Measurements from ENCODE around the gene MAOA.

Gene MAOA

GRCh38 chrX:43702660-43703059 lies 46.6 kb downstream of the MAOA start:
- Histone ChIP-seq H3K27me3 (ENCODE audit: control insufficient read depth in 1 of 2, insufficient read depth in 1 of 2, low read length in 2 of 2) (peaks cover 0 to 14% of the 10 kb centered on the region in 2 experiments), H4K8ac (ENCODE audit: low read length) (no peak overlapping the region), H3K18ac (ENCODE audit: low read depth in 1 of 2, low read length in 2 of 2) (no peak overlapping the region), H3K9me3 (ENCODE audit: control insufficient read depth, low read length) (no peaks in the 10 kb centered on the region), H3K79me1 (replicated peaks; ENCODE audit: low read length, poor library complexity, severe bottlenecking) (no peaks in the 10 kb centered on the region), H2BK5ac (ENCODE audit: low read depth, low read length, poor library complexity, severe bottlenecking) (no peak overlapping the region), H2AFZ (ENCODE audit: low read depth, low read length) (no peak overlapping the region), H2BK120ac (ENCODE audit: low read depth, low read length) (no peak overlapping the region), H3K4me3 (ENCODE audit: insufficient read depth in 1 of 2, low read depth in 1 of 2, low read length in 2 of 2) (no peak overlapping the region), H3K4me2 (ENCODE audit: low read length, poor library complexity, severe bottlenecking) (no peak overlapping the region), H3K36me3 (ENCODE audit: control insufficient read depth in 1 of 2, insufficient read depth in 2 of 2, low read depth in 1 of 2, low read length in 2 of 2) (no peaks in the 10 kb centered on the region), H3K27ac (ENCODE audit: low read length, poor library complexity, severe bottlenecking) (peak overlapping the region; percentile 60), H2BK15ac (ENCODE audit: low read depth, poor library complexity, severe bottlenecking) (no peak overlapping the region), H3K14ac (ENCODE audit: low read length in 2 of 2) (no peak overlapping the region), H3K9ac (ENCODE audit: low read length) (no peak overlapping the region), H3K23ac (ENCODE audit: low read length in 2 of 2) (no peak overlapping the region), H4K91ac (ENCODE audit: low read length) (no peak overlapping the region), H3K4me1 (ENCODE audit: control insufficient read depth, insufficient read depth, low read depth, low read length) (peaks cover 2% of the 10 kb centered on the region), H2AK5ac (ENCODE audit: low read length, severe bottlenecking) (no peak overlapping the region), H2BK12ac (ENCODE audit: low read length in 2 of 2) (no peak overlapping the region), H3K4ac (ENCODE audit: low read depth in 1 of 2, low read length in 2 of 2) (no peak overlapping the region)
- WGBS, result 82% methylated on average over 1 of the region's 2 CpGs
- no peak for DNase-seq

DNA sequence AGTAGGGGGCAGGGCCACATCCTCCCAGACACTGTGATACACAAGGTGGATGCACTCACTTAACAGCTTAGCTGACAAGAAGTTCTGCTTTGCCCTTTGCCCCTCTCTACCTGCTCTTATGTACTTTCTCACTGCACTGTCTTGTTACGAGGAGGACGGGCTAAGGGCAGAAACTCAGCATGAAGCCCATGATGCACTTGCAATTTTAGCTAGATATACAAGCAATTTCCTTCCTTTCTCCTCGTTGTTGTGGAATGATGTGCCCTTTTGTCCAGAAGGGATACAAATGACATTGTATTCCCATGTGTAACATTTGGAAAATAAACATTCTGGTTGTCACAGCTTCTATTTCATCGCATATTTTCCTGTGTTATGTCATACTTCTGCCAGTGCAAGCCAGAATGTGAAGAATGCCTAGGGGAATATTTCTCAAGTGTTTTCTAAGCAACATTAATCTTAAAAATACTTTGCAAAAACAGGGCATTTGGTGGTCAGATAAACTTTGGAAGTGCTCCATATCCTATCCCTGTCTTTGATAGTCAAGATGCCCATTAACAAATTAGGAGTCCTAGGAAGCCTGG lies 47.2 kb downstream of the MAOA start:
- Histone ChIP-seq H3K27me3 (ENCODE audit: control insufficient read depth in 1 of 2, insufficient read depth in 1 of 2, low read length in 2 of 2) (peaks cover 0 to 14% of the 10 kb centered on the region in 2 experiments), H3K4me2 (ENCODE audit: low read length, poor library complexity, severe bottlenecking) (no peak overlapping the region), H3K27ac (ENCODE audit: low read length, poor library complexity, severe bottlenecking) (peak overlapping the region; percentile 60), H3K9me3 (ENCODE audit: control insufficient read depth, low read length) (no peaks in the 10 kb centered on the region), H2AFZ (ENCODE audit: low read depth, low read length) (no peak overlapping the region), H3K36me3 (ENCODE audit: control insufficient read depth in 1 of 2, insufficient read depth in 2 of 2, low read depth in 1 of 2, low read length in 2 of 2) (no peaks in the 10 kb centered on the region), H2BK12ac (ENCODE audit: low read length in 2 of 2) (peak overlapping the region in 1 of 2 experiments; percentile 78), H3K18ac (ENCODE audit: low read depth in 1 of 2, low read length in 2 of 2) (peak overlapping the region in 1 of 2 experiments; percentile 18), H4K91ac (ENCODE audit: low read length) (no peak overlapping the region), H2BK15ac (ENCODE audit: low read depth, poor library complexity, severe bottlenecking) (peak overlapping the region; percentile 7), H2BK5ac (ENCODE audit: low read depth, low read length, poor library complexity, severe bottlenecking) (no peak overlapping the region), H3K4me3 (ENCODE audit: insufficient read depth in 1 of 2, low read depth in 1 of 2, low read length in 2 of 2) (no peak overlapping the region), H3K23ac (ENCODE audit: low read length in 2 of 2) (no peak overlapping the region), H2BK120ac (ENCODE audit: low read depth, low read length) (no peak overlapping the region), H4K8ac (ENCODE audit: low read length) (no peak overlapping the region), H3K4me1 (ENCODE audit: control insufficient read depth, insufficient read depth, low read depth, low read length) (peaks cover 2% of the 10 kb centered on the region), H3K14ac (ENCODE audit: low read length in 2 of 2) (no peak overlapping the region), H2AK5ac (ENCODE audit: low read length, severe bottlenecking) (no peak overlapping the region), H3K79me1 (replicated peaks; ENCODE audit: low read length, poor library complexity, severe bottlenecking) (no peaks in the 10 kb centered on the region), H3K4ac (ENCODE audit: low read depth in 1 of 2, low read length in 2 of 2) (no peak overlapping the region), H3K9ac (ENCODE audit: low read length) (no peak overlapping the region)
- peak; percentile 58 for DNase-seq
- no CpG with 5 or more reads among the region's 4 CpGs for WGBS

- 94% methylated on average over 2 of the region's 2 CpGs for WGBS
- Histone ChIP-seq H3K14ac (ENCODE audit: low read length in 2 of 2) (no peak overlapping the region), H3K36me3 (ENCODE audit: control insufficient read depth in 1 of 2, insufficient read depth in 2 of 2, low read depth in 1 of 2, low read length in 2 of 2) (no peaks in the 10 kb centered on the region), H3K4ac (ENCODE audit: low read depth in 1 of 2, low read length in 2 of 2) (peak overlapping the region in 1 of 2 experiments; percentile 37), H3K9me3 (ENCODE audit: control insufficient read depth, low read length) (no peaks in the 10 kb centered on the region), H3K4me3 (ENCODE audit: insufficient read depth in 1 of 2, low read depth in 1 of 2, low read length in 2 of 2) (no peak overlapping the region), H4K91ac (ENCODE audit: low read length) (no peak overlapping the region), H2BK15ac (ENCODE audit: low read depth, poor library complexity, severe bottlenecking) (no peak overlapping the region), H3K4me2 (ENCODE audit: low read length, poor library complexity, severe bottlenecking) (no peak overlapping the region), H3K23ac (ENCODE audit: low read length in 2 of 2) (no peak overlapping the region), H3K4me1 (ENCODE audit: control insufficient read depth, insufficient read depth, low read depth, low read length) (no peaks in the 10 kb centered on the region), H2BK5ac (ENCODE audit: low read depth, low read length, poor library complexity, severe bottlenecking) (no peak overlapping the region), H2AFZ (ENCODE audit: low read depth, low read length) (no peak overlapping the region), H3K27ac (ENCODE audit: low read length, poor library complexity, severe bottlenecking) (no peak overlapping the region), H3K27me3 (ENCODE audit: control insufficient read depth in 1 of 2, insufficient read depth in 1 of 2, low read length in 2 of 2) (peaks cover 0 to 3% of the 10 kb centered on the region in 2 experiments), H3K18ac (ENCODE audit: low read depth in 1 of 2, low read length in 2 of 2) (peak overlapping the region in 1 of 2 experiments; percentile 21), H3K79me1 (replicated peaks; ENCODE audit: low read length, poor library complexity, severe bottlenecking) (no peaks in the 10 kb centered on the region), H2AK5ac (ENCODE audit: low read length, severe bottlenecking) (no peak overlapping the region), H3K9ac (ENCODE audit: low read length) (no peak overlapping the region), H2BK12ac (ENCODE audit: low read length in 2 of 2) (peak overlapping the region in 1 of 2 experiments; percentile 63), H2BK120ac (ENCODE audit: low read depth, low read length) (no peak overlapping the region), H4K8ac (ENCODE audit: low read length) (no peak overlapping the region)
- no peak for DNase-seq
These were observed 50.8 kb downstream of the MAOA start for GRCh38 chrX:43706786-43707370.

DNA sequence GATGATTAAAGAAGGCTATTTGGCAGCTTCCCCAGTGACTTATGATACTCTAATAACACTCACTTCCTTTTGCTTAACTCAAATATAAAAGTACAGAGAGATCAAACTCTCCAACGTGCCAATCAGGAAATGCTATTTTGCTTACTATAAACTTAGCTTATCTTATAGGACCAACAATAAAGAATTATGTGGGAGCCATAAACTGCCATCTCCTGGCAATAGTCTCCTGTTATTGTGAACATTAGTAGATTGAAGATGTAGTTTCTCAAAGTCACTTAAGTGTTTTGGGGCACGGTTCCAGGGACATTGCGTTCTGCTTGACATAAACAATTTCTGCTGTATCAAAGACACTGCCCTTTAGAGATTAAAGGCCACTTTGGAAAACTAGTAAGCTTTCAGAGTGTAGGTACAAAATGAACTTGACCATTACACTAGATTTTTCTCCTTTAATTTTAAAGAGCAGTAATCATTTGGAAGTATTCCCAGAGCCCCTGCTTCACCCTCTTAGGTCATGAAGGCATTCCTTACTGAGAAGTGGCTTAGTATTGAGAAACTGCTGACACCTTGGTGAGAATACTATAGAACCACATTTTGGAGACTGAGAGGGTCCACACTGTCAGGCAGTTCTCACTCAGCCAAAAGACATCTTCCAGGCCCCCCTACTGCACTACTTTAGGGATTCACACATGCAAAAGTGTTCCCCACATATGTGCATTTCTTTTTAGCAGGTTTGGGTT lies 51.9 kb downstream of the MAOA start:
- no peak overlapping the region for H2BK15ac ChIP-seq (ENCODE audit: low read depth, poor library complexity, severe bottlenecking)
- DNase-seq, result peak; percentile 62

More for the DNA sequence above, 51.9 kb downstream of the MAOA start:
- H2AFZ ChIP-seq (ENCODE audit: low read depth, low read length), result no peak overlapping the region
- peaks cover 0 to under 1% of the 10 kb centered on the region in 2 experiments for H3K27me3 ChIP-seq (ENCODE audit: control insufficient read depth in 1 of 2, insufficient read depth in 1 of 2, low read length in 2 of 2)
- H3K4me2 ChIP-seq (ENCODE audit: low read length, poor library complexity, severe bottlenecking), result no peak overlapping the region
- 6% methylated on average over 2 of the region's 3 CpGs for WGBS
- H4K91ac ChIP-seq (ENCODE audit: low read length), result no peak overlapping the region
- H3K9me3 ChIP-seq (ENCODE audit: control insufficient read depth, low read length), result no peaks in the 10 kb centered on the region
- H3K4me3 ChIP-seq (ENCODE audit: insufficient read depth in 1 of 2, low read depth in 1 of 2, low read length in 2 of 2), result no peak overlapping the region
- H3K4ac ChIP-seq (ENCODE audit: low read depth in 1 of 2, low read length in 2 of 2), result no peak overlapping the region
- H3K14ac ChIP-seq (ENCODE audit: low read length in 2 of 2), result no peak overlapping the region
- H3K4me1 ChIP-seq (ENCODE audit: control insufficient read depth, insufficient read depth, low read depth, low read length), result no peaks in the 10 kb centered on the region
- no peak overlapping the region for H2BK12ac ChIP-seq (ENCODE audit: low read length in 2 of 2)
- peak overlapping the region; percentile 5 for H3K9ac ChIP-seq (ENCODE audit: low read length)
- H3K18ac ChIP-seq (ENCODE audit: low read depth in 1 of 2, low read length in 2 of 2), result no peak overlapping the region
- H4K8ac ChIP-seq (ENCODE audit: low read length), result no peak overlapping the region
- no peak overlapping the region for H3K27ac ChIP-seq (ENCODE audit: low read length, poor library complexity, severe bottlenecking)
- H3K36me3 ChIP-seq (ENCODE audit: control insufficient read depth in 1 of 2, insufficient read depth in 2 of 2, low read depth in 1 of 2, low read length in 2 of 2), result no peaks in the 10 kb centered on the region
- no peaks in the 10 kb centered on the region for H3K79me1 ChIP-seq (replicated peaks; ENCODE audit: low read length, poor library complexity, severe bottlenecking)
- no peak overlapping the region for H2BK5ac ChIP-seq (ENCODE audit: low read depth, low read length, poor library complexity, severe bottlenecking)
- no peak overlapping the region for H2AK5ac ChIP-seq (ENCODE audit: low read length, severe bottlenecking)
- H3K23ac ChIP-seq (ENCODE audit: low read length in 2 of 2), result no peak overlapping the region
- peak overlapping the region; percentile 15 for H2BK120ac ChIP-seq (ENCODE audit: low read depth, low read length)
